Fibroblast of pulmonary artery (primary cell): Measurements from ENCODE around the gene CCT4.
"Not testable (repeated sequence)": the region's sequence is repeated elsewhere in the genome, so short reads cannot be mapped to it uniquely, and the experiment has no call there.

Source experiments
- DNase-seq: peaks from one replicate; pipeline ENCODE4 v3.0.0-alpha.2; 2010; ENCODE audit warnings: low read depth
- H3K4me3 ChIP-seq: replicated peaks from 2 replicates; pipeline ENCODE4 v1.5.1; 2011; ENCODE audit warnings: low read depth, mild to moderate bottlenecking, control low read depth, low read length, moderate library complexity
- TF ChIP-seq, protein P1 (sequence below): IDR thresholded peaks from 2 replicates; pipeline ENCODE4 v1.5.1; 2011; ENCODE audit warnings: mild to moderate bottlenecking, control low read depth, low read length, inconsistent platforms; ENCODE audit errors: missing control alignments

The CCT4 gene

DNA sequence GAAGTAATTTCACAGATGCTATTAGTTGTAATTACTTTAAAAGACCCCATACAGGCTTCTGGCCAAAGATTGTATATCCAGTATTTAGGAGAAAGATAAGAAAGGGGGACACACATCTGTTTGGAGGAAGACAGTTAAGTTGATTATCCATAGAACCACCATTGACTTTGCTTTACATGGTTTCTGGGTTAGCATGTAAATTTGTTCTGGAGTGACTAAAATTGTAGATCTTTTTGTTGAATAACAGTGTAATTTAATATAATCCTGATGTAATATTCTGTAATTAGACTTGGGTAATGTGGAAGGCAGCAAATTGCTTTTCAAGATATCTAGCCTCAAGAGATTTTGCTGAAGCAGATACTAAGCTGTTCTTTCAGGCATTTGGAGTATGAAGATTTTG lies 34.3 kb upstream of the CCT4 start:
- DNase-seq, result no peak
- TF ChIP-seq, protein P1, sequence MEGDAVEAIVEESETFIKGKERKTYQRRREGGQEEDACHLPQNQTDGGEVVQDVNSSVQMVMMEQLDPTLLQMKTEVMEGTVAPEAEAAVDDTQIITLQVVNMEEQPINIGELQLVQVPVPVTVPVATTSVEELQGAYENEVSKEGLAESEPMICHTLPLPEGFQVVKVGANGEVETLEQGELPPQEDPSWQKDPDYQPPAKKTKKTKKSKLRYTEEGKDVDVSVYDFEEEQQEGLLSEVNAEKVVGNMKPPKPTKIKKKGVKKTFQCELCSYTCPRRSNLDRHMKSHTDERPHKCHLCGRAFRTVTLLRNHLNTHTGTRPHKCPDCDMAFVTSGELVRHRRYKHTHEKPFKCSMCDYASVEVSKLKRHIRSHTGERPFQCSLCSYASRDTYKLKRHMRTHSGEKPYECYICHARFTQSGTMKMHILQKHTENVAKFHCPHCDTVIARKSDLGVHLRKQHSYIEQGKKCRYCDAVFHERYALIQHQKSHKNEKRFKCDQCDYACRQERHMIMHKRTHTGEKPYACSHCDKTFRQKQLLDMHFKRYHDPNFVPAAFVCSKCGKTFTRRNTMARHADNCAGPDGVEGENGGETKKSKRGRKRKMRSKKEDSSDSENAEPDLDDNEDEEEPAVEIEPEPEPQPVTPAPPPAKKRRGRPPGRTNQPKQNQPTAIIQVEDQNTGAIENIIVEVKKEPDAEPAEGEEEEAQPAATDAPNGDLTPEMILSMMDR, result no peak
- no peak overlapping the region for H3K4me3 ChIP-seq

DNA sequence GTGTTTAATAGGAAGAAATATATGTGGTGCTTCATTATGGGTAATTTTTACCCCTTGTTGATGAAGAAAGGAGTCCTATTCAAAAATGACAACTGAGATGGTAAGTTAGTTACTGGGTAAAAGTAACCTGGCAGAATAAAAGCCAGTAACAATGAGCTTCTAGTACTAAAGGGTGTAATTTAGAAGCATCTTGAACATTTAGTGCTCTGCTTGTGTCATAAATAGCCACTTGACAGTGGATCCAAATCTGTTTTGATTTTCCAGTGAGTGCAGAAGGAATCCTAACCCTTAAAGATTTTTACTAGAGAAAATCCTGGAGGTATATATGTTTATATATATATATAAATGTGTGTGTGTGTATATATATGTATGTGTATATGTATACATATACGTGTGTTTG lies 32.1 kb upstream of the CCT4 start:
- TF ChIP-seq, protein P1, result no peak
- DNase-seq, result no peak
- H3K4me3 ChIP-seq, result no peak overlapping the region

DNA sequence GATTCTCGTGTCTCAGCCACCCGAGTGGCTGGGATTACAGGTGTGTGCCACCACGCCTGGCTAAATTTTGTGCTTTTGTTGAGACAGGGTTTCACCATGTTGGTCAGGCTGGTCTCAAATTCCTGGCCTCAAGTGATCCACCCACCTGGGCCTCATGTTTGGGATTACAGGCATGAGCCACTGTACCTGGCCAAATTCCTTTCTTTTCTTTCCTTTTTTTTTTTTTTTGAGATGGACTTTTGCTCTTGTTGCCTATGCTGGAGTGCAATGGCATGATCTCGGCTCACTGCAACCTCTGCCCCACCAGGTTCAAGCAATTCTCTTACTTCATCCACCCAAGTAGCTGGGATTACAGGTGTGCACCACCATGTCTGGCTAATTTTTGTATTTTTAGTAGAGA lies 26.3 kb upstream of the CCT4 start:
- not testable (repeated sequence) for DNase-seq, H3K4me3 ChIP-seq

DNA sequence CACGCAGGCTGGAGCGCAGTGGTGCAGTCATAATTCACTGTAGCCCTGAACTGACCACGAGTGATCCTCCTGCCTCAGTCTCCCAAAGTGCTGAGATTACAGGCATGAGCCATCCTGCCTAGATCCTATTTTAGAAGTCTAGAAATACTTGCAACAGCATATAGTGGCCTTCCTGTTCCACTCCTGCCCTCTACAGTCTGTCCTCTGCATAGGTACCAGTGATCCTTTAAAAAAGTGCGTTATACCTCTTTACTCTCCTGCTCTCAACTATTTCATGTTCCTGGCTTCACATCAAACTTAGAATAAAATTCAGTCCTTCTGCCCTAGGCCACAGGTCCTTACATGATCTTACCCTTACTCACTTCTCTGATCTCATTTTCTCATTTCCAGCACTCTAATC lies 23.1 kb upstream of the CCT4 start:
- no peak for DNase-seq
- H3K4me3 ChIP-seq, result no peak overlapping the region
- TF ChIP-seq, protein P1, result peak; percentile 19

DNA sequence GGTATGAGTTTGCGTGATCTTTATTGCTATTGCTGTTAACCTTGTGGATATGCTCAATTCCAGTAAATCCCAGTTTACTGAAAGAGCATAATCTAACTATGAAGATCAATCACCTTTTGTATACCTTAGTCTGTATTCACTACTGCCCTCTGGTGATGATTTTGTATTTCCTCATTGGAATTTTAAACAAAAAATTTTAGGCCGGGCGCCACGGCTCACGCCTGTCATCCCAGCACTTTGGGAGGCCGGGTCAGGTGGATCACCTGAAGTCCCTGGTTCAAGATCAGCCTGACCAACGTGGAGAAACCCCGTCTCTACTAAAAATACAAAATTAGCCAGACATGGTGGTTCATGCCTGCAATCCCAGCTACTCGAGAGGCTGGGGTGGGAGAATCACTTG lies 22.1 kb upstream of the CCT4 start:
- peak; percentile 25 for DNase-seq
- no peak overlapping the region for H3K4me3 ChIP-seq
- TF ChIP-seq, protein P1, result peak; percentile 28

DNA sequence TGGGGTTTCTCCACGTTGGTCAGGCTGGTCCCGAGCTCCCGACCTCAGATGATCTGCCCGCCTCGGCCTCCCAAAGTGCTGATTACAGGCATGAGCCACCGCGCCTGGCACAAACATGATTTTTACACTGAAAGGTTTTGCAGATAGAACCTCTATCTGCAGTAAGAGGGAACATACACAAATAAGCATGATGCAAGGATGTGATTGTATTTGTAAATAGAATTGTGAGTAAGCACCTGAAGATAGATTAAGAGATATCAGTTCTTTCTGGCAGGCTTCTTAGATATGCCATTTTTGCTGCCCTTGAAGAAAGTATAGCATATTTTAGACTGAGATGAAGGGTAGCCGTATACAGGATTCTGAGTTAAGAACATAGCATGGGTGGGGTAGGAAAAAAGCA lies 20.7 kb upstream of the CCT4 start:
- no peak overlapping the region for H3K4me3 ChIP-seq
- TF ChIP-seq, protein P1, result no peak
- no peak for DNase-seq

DNA sequence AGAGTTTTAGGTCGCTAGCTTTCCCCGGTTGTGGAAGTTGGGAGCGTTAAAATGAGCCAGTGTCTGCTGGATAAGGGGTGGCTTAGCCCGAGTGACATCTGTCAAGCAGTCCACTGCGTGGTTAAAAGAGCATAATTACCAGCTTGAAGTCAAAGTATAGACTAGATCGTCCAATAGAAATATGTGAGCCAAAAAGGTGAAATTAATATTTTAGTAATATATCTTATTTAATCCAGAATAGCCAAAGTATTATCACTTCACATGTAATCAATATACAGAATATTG lies 17.7 kb upstream of the CCT4 start:
- DNase-seq, result no peak
- TF ChIP-seq, protein P1, result no peak
- H3K4me3 ChIP-seq, result peak overlapping the region; percentile 97
